ENCODE data around the gene CELF5.
"Not testable (repeated sequence)": the region's sequence is repeated elsewhere in the genome, so short reads cannot be mapped to it uniquely, and the experiment has no call there.

The CELF5 gene

GRCh38 chr19:3274245-3274941 lies 49.9 kb downstream of the CELF5 start:
- no peak for DNase-seq (ENCODE audit: low read depth, low spot score)

- no peak for DNase-seq (ENCODE audit: low read depth, low spot score)
Measured at GRCh38 chr19:3274942-3275582, 50.6 kb downstream of the CELF5 start.

- no peak for DNase-seq (ENCODE audit: low read depth, low spot score)
Measured at GRCh38 chr19:3275583-3276340, 51.3 kb downstream of the CELF5 start.

- DNase-seq (ENCODE audit: low read depth, low spot score) = no peak
Measured at GRCh38 chr19:3276341-3276799, 51.9 kb downstream of the CELF5 start.

- no peak for DNase-seq (ENCODE audit: low read depth, low spot score)
Measured at GRCh38 chr19:3277649-3278048, 53.2 kb downstream of the CELF5 start.

GRCh38 chr19:3278294-3278693 lies 53.8 kb downstream of the CELF5 start:
- no peak for DNase-seq (ENCODE audit: low read depth, low spot score)

- no peak for DNase-seq (ENCODE audit: low read depth, low spot score)
Measured at GRCh38 chr19:3278749-3279148, 54.3 kb downstream of the CELF5 start.

GRCh38 chr19:3279306-3279705 lies 54.8 kb downstream of the CELF5 start:
- no peak for DNase-seq (ENCODE audit: low read depth, low spot score)

GRCh38 chr19:3281026-3281425 lies 56.6 kb downstream of the CELF5 start:
- no peak for DNase-seq (ENCODE audit: low read depth, low spot score)

GRCh38 chr19:3282155-3282554 lies 57.7 kb downstream of the CELF5 start:
- no peak for DNase-seq (ENCODE audit: low read depth, low spot score)

- DNase-seq (ENCODE audit: low read depth, low spot score) = no peak
Measured at GRCh38 chr19:3282564-3282963, 58.1 kb downstream of the CELF5 start.

- no peak for DNase-seq (ENCODE audit: low read depth, low spot score)
Measured at GRCh38 chr19:3283246-3283751, 58.8 kb downstream of the CELF5 start.

- DNase-seq (ENCODE audit: low read depth, low spot score) = no peak
Measured at GRCh38 chr19:3283886-3284657, 59.6 kb downstream of the CELF5 start.

- DNase-seq (ENCODE audit: low read depth, low spot score) = no peak
Measured at GRCh38 chr19:3284759-3285646, 60.5 kb downstream of the CELF5 start.

- DNase-seq (ENCODE audit: low read depth, low spot score) = no peak
Measured at GRCh38 chr19:3285647-3286176, 61.3 kb downstream of the CELF5 start.

- DNase-seq (ENCODE audit: low read depth, low spot score) = no peak
Measured at GRCh38 chr19:3287814-3288213, 63.4 kb downstream of the CELF5 start.

- not testable (repeated sequence) for DNase-seq (ENCODE audit: low read depth, low spot score)
Measured at GRCh38 chr19:3288437-3288836, 64.0 kb downstream of the CELF5 start.

- no peak for DNase-seq (ENCODE audit: low read depth, low spot score)
Measured at GRCh38 chr19:3289971-3290569, 65.6 kb downstream of the CELF5 start.

- DNase-seq (ENCODE audit: low read depth, low spot score) = not testable (repeated sequence)
Measured at GRCh38 chr19:3290858-3291257, 66.4 kb downstream of the CELF5 start.

- DNase-seq (ENCODE audit: low read depth, low spot score) = no peak
Measured at GRCh38 chr19:3291644-3292043, 67.2 kb downstream of the CELF5 start.

Data from brain pericyte (primary cell).